ENCODE measurements around the gene KCNN3. TPM values are rescaled to one million over a fixed set of nuclear protein-coding genes. Genes with fewer than 3 reads are reported as not detected.

The KCNN3 gene
- total RNA-seq, 2 experiments from 2014 or later: not detected

DNA sequence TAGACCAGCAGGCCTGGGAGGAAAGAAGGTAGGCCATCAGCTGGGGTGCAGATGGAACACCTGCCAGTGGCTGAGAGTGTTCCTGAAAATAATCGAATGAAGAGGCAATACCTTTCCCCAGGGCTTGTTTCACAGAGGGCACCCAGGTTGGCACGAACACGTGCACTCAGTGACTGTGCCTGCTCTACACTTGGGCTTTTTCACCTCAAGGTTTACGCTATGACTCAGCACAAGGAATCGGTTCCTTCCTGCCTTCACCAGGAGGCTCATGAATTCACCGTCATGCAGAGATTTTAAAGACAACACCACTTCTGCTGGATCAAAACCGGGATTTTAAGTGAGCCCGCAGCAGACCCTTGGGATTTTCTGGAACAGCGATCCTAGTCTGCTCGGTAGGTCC, 143.6 kb downstream of the KCNN3 start:
- DNase-seq: no peak
- CTCF ChIA-PET: no interaction called here
- Mint-ChIP-seq H3K9me3 (ENCODE audit: insufficient read depth) (no peaks in the 10 kb centered on the region), H3K4me3 (no peak overlapping the region), H3K4me1 (ENCODE audit: low read depth) (peaks cover 38% of the 10 kb centered on the region), H3K27ac (peak overlapping the region; percentile 20), H3K36me3 (ENCODE audit: low read depth) (no peaks in the 10 kb centered on the region), H3K27me3 (ENCODE audit: low read depth) (peaks cover 4% of the 10 kb centered on the region)
- POLR2A ChIA-PET: interaction anchor here (1.2 kb wide), 1 partner anchor 9 kb away, joined by 4 read pairs; no protein-coding TSS in a partner anchor
- no peak for ATAC-seq

DNA sequence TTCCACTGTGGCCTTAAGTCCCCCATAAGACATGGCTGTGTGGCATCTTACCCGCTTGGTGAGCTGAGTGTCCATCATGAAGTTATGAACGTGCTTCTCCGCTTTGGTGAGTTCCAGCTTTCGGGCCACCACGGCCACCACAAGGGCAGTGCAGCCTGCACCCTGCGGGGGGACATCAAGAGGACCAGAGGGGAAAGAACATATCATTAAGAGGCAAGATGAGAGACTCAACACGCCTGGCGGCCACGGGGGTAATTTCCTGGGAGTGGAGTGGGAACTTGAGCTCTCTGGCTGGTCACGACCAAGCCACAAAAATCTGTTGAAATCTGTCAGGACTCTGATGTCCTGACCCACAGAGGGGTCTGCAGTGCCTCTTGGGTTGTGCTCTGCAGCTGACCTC, 144.2 kb downstream of the KCNN3 start:
- H3K27me3 Mint-ChIP-seq (ENCODE audit: low read depth): peaks cover 4% of the 10 kb centered on the region
- peaks cover 38% of the 10 kb centered on the region for H3K4me1 Mint-ChIP-seq (ENCODE audit: low read depth)
- CTCF ChIA-PET: no interaction called here

DNA sequence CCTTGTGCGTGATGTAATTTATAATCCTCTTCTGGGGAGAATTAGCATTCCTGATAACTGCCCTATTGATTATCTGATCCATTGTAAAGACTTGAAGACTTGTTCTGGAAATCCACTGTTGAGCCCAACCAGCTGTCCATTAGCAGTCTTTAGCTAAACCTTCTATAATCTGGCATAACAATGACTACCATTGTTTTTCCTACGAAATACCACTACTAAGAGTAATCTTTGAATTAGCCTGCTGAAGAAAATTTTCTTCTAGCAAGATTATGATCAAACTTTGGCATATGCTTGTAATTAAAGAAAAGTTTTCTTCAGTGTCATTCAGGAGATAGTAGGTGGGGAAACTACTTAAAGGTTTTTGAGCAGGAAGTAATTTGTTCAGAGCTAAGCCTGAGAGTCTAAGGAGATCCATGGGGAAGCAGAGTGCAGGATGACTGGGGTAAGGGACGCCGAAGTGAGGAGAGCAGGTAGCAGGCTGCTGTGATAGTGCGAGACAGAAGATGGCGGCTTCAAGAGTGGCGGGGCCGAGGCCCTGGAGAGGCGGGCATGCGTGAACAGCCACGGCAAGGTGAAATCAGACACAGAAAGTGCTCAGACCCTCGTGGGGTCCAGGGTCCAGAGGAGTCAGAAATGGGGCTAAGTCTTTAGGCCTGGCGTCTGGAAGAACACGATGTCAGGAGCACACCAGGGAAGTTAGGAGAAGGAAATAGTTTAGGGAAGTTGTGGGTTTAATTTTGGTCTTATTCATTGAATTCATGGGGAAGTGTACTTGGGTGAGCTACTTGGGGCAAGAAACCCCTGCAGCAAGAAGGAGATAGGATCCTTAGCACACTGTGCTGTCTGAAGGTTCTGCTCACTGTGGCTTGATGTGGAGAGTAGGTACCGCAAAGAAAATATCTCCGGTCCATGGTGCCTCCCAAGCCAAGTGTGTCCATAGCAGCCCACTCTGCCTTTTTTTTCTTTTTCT, 149.5 kb downstream of the KCNN3 start:
- no peaks in the 10 kb centered on the region for H3K36me3 Mint-ChIP-seq (ENCODE audit: low read depth)
- ChIA-PET POLR2A (interaction anchor here (1.0 kb wide), 1 partner anchor 91 kb away, joined by 4 read pairs; no protein-coding TSS in a partner anchor), CTCF (interaction anchor here (0.7 to 1.5 kb wide), 7 partner anchors 9 to 59 kb away, joined by 3 read pairs; no protein-coding TSS in a partner anchor)

More for the DNA sequence above, 144.2 kb downstream of the KCNN3 start:
- POLR2A ChIA-PET: interaction anchor here (1.2 kb wide), 1 partner anchor 10 kb away, joined by 4 read pairs; no protein-coding TSS in a partner anchor
- no peak for ATAC-seq
- Mint-ChIP-seq H3K36me3 (ENCODE audit: low read depth) (no peaks in the 10 kb centered on the region), H3K4me3 (no peak overlapping the region), H3K9me3 (ENCODE audit: insufficient read depth) (no peaks in the 10 kb centered on the region), H3K27ac (peak overlapping the region; percentile 20)
- DNase-seq: no peak

DNA sequence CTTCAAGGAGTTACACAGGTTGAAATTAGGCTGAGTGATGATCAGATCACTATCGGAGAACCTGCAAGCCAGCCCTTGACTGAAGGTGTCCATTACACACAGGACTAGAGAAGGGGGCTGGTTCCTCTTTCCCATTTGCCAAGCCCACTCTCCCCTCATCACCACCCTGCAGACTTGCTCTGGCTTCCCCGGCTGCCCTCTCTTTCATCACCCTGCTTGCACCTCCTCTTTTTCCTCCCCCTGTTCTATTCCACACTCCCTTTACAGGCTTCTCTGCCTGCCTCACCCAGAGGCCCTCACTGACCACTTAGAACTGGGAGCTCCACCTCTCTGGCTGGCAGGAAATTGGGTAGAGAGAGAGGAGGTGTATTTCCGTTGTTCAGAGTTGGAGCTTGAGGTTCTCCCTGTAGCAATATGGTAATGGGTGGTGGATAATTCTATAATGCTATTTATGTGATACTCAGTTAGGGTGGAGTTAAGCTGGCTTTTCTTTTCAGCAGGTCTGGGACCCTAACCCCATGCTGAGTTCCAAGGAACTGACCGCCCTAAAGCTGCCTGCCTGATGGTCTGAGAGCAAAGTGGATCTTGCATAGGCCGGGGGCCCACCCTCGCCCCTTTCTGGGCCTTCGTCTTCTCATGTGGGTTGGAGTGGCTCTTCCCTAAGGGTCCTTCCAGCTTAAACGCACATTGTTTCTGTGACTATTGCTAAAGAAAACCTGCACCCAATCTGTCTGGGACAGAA, 150.3 kb downstream of the KCNN3 start:
- peak; percentile 55 for ATAC-seq
- H3K4me3 Mint-ChIP-seq: no peak overlapping the region
- H3K27me3 Mint-ChIP-seq (ENCODE audit: low read depth): no peaks in the 10 kb centered on the region
- CTCF ChIA-PET: interaction anchor here (0.6 to 1.5 kb wide), 8 partner anchors 9 to 58 kb away, joined by 3 read pairs; no protein-coding TSS in a partner anchor
- H3K36me3 Mint-ChIP-seq (ENCODE audit: low read depth): no peaks in the 10 kb centered on the region
- POLR2A ChIA-PET: interaction anchor here (1.0 kb wide), 1 partner anchor 90 kb away, joined by 4 read pairs; no protein-coding TSS in a partner anchor
- no peak for DNase-seq
- no peaks in the 10 kb centered on the region for H3K9me3 Mint-ChIP-seq (ENCODE audit: insufficient read depth)
- H3K4me1 Mint-ChIP-seq (ENCODE audit: low read depth): peaks cover 23% of the 10 kb centered on the region
- peak overlapping the region; percentile 76 for H3K27ac Mint-ChIP-seq

More for the DNA sequence above, 149.5 kb downstream of the KCNN3 start:
- no peak overlapping the region for H3K27ac Mint-ChIP-seq
- DNase-seq (no peak), ATAC-seq (no peak)
- no peak overlapping the region for H3K4me3 Mint-ChIP-seq
- H3K4me1 Mint-ChIP-seq (ENCODE audit: low read depth): peaks cover 20% of the 10 kb centered on the region
- no peaks in the 10 kb centered on the region for H3K9me3 Mint-ChIP-seq (ENCODE audit: insufficient read depth)
- no peaks in the 10 kb centered on the region for H3K27me3 Mint-ChIP-seq (ENCODE audit: low read depth)

DNA sequence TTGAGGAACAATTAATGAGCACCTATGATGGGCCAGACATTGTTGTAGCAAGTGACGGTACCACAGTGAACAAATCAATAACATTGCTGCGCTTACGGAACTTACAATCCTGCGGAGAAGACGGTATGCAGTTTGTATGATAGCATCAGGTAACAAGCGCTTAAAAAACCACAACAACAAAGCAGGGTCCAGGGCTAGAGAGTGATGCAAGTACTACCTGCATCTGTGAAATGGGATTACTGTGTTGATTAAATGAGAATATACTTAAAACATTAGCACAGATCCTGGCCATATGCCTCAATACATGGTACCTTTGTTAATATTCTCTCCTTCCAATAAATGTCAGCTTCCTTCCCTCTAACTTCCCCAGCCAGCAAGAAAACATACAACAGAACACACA, 151.5 kb downstream of the KCNN3 start:
- ChIA-PET CTCF (interaction anchor here (1.5 kb wide), 1 partner anchor 35 kb away, joined by 3 read pairs; no protein-coding TSS in a partner anchor), POLR2A (no interaction called here)
- Mint-ChIP-seq H3K4me3 (no peak overlapping the region), H3K27me3 (ENCODE audit: low read depth) (no peaks in the 10 kb centered on the region), H3K27ac (peak overlapping the region; percentile 1), H3K36me3 (ENCODE audit: low read depth) (no peaks in the 10 kb centered on the region), H3K9me3 (ENCODE audit: insufficient read depth) (no peaks in the 10 kb centered on the region), H3K4me1 (ENCODE audit: low read depth) (peaks cover 23% of the 10 kb centered on the region)
- ATAC-seq (no peak), DNase-seq (no peak)

DNA sequence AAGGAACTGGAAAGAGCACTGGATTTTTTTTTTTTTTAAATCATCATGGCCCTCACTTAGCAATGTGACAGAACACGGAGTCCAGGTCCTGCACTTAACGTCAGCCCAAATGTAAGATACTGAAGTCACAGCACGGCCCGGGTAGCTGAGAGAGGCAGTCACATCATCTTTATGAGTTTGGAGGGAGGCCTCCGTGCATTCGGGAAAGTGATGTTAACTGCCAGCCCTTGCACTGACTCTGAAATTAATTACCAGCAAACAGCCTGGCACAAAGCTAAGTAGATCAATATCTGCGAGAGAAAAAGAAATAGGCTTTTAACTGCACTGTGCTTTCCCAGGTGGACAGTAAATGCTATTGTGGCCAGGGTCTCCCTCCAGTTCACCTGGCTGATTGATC, 152.6 kb downstream of the KCNN3 start:
- ATAC-seq (no peak), DNase-seq (no peak)
- Mint-ChIP-seq H3K36me3 (ENCODE audit: low read depth) (no peaks in the 10 kb centered on the region), H3K4me3 (no peak overlapping the region), H3K9me3 (ENCODE audit: insufficient read depth) (no peaks in the 10 kb centered on the region), H3K4me1 (ENCODE audit: low read depth) (peaks cover 23% of the 10 kb centered on the region), H3K27me3 (ENCODE audit: low read depth) (peaks cover 4% of the 10 kb centered on the region), H3K27ac (no peak overlapping the region)
- ChIA-PET POLR2A (no interaction called here), CTCF (interaction anchor here (3.2 kb wide), 1 partner anchor 43 kb away, joined by 10 read pairs; no protein-coding TSS in a partner anchor)

DNA sequence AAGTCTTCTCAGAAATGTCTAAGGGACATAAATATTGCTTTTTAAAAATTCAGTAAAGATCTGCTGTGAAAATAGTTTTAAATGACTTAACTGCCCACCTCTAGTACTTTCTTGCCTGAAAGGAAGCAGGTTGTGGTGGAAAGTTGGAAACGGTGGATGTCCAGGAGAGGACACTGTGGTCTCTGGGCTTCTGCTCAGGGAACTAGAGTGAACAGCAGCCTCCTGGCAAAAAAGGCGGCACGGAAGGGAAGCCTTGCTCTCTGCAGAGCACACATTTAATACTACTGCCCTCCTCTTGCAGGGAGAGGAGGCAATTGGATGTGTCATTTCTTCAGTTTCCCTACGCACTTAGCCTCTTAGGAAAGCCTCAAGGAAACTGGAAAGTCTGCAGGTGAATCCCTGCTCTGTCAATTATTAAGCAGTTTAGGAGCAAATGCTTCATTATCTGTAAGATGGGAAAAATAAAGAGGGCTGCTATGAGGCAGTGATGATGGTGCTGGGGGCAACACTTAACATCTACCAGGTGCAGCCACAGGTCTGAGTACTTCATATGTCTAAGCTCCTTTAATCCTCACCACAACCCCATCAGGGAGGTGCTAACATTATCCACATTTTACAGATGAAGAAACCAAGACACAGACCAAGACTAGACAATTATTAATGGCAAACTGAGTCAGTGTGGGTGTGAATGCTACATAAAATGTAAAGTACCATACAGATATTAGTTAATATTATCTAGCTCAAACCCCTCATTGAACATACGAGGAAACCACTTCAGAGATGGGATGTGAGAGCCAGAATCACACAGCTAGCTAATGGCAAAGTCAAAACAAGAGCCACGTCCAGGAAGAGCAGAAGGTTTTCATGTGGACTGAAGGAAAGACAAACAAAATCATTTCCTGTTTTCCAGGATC, 153.2 kb downstream of the KCNN3 start:
- ChIA-PET POLR2A (no interaction called here), CTCF (interaction anchor here (1.1 to 3.2 kb wide), 4 partner anchors 11 to 162 kb away, joined by 3 to 10 read pairs (median 3); no protein-coding TSS in a partner anchor)
- H3K27ac Mint-ChIP-seq: no peak overlapping the region
- ATAC-seq (no peak), DNase-seq (no peak)
- H3K4me1 Mint-ChIP-seq (ENCODE audit: low read depth): peaks cover 27% of the 10 kb centered on the region
- H3K9me3 Mint-ChIP-seq (ENCODE audit: insufficient read depth): no peaks in the 10 kb centered on the region
- no peaks in the 10 kb centered on the region for H3K36me3 Mint-ChIP-seq (ENCODE audit: low read depth)
- H3K4me3 Mint-ChIP-seq: no peak overlapping the region
- peaks cover 4% of the 10 kb centered on the region for H3K27me3 Mint-ChIP-seq (ENCODE audit: low read depth)

DNA sequence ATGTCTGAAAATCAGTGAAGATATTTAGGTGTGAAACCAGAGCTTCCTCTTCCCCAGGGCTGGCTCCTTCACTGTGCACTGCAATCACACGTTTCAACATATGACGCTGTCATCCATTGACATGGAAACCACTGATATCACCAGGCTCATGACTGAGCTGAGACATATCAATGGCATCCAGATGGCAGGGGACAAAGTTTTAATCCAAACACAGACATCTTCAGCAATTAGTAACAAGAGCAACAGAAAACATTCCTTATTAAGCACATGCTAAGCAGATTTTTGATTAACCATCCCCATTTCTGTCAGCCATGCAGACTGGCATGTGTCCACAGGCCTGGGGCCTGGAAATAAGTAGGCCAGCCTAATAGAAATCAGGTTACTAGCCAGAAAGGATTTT, 154.1 kb downstream of the KCNN3 start:
- H3K9me3 Mint-ChIP-seq (ENCODE audit: insufficient read depth): no peaks in the 10 kb centered on the region
- no peak for DNase-seq
- POLR2A ChIA-PET: no interaction called here

DNA sequence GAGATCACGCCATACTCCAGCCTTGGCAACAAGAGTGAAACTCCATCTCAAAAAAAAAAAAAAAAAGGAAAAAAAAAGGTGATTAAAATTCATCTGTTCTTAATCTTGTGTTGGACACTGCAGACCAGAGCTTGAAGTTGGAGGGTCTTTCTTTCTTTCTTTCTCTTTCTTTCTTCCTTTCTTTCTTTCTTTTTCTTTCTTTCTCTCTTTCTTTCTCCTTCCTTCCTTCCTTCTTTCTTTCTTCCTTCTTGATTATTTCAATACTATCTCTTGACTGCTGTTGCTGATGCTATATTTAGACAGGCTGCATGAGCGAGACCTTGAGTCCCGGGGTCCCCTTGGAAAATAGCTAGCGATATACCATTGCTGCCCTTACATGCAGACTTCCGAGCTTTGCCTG, 154.7 kb downstream of the KCNN3 start:
- Mint-ChIP-seq H3K4me1 (ENCODE audit: low read depth) (peaks cover 26% of the 10 kb centered on the region), H3K27ac (no peak overlapping the region), H3K9me3 (ENCODE audit: insufficient read depth) (no peaks in the 10 kb centered on the region), H3K36me3 (ENCODE audit: low read depth) (no peaks in the 10 kb centered on the region), H3K27me3 (ENCODE audit: low read depth) (peaks cover 4% of the 10 kb centered on the region), H3K4me3 (no peak overlapping the region)
- no peak for DNase-seq
- CTCF ChIA-PET: interaction anchor here (0.8 to 3.2 kb wide), 7 partner anchors 12 to 163 kb away, joined by 3 to 10 read pairs (median 3); no protein-coding TSS in a partner anchor
- POLR2A ChIA-PET: no interaction called here
- no peak for ATAC-seq

More for the DNA sequence above, 154.1 kb downstream of the KCNN3 start:
- Mint-ChIP-seq H3K4me3 (no peak overlapping the region), H3K36me3 (ENCODE audit: low read depth) (no peaks in the 10 kb centered on the region), H3K4me1 (ENCODE audit: low read depth) (peaks cover 31% of the 10 kb centered on the region), H3K27me3 (ENCODE audit: low read depth) (peaks cover 4% of the 10 kb centered on the region), H3K27ac (no peak overlapping the region)
- ATAC-seq: peak; percentile 40
- CTCF ChIA-PET: interaction anchor here (0.8 to 3.2 kb wide), 8 partner anchors 12 to 163 kb away, joined by 3 to 10 read pairs (median 3); no protein-coding TSS in a partner anchor

DNA sequence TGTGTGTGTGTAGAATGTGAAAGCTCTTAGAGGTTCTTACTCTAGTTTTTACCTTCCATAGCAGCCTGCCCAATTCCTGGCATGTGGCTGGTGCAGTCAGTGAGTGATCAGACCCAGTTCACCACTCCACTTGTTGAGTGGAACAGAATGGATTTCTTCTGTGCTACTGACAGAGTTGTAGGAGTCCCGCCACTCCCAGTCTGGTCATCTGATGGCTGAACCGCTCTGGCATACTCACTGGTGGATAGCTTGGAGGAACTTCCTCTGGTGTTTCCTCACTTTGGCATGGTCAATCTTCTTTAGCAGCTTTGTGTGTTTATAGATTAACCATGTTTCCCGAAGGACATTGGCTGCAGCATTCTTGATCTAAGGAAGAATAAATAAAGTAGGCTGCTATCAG, 155.4 kb downstream of the KCNN3 start:
- ATAC-seq: peak; percentile 75
- DNase-seq: peak; percentile 37
- H3K27me3 Mint-ChIP-seq (ENCODE audit: low read depth): peaks cover 4% of the 10 kb centered on the region
- POLR2A ChIA-PET: no interaction called here
- no peak overlapping the region for H3K4me3 Mint-ChIP-seq
- CTCF ChIA-PET: interaction anchor here (1.3 to 3.2 kb wide), 3 partner anchors 24 to 77 kb away, joined by 4 to 10 read pairs (median 4); no protein-coding TSS in a partner anchor
- H3K36me3 Mint-ChIP-seq (ENCODE audit: low read depth): no peaks in the 10 kb centered on the region
- no peaks in the 10 kb centered on the region for H3K9me3 Mint-ChIP-seq (ENCODE audit: insufficient read depth)
- H3K27ac Mint-ChIP-seq: no peak overlapping the region
- peaks cover 18% of the 10 kb centered on the region for H3K4me1 Mint-ChIP-seq (ENCODE audit: low read depth)

Data from activated CD8-positive, alpha-beta T cell treated with anti-CD3 and anti-CD28 coated beads, Interleukin-2, amount 10 ng/mL, durations not matched to agents 7 days and 5 days (primary cell).